ACC112 (cell line): ENCODE measurements around the gene STAT4.

Source experiments
- H2AFZ ChIP-seq: fragments of 200-600 bp; sonication (generic); one replicate; pipeline ENCODE4 v1.6.0; 2017; ENCODE audit warnings: antibody characterized with exemption, low read length; ENCODE audit not compliant: unreplicated experiment
- H3K27ac ChIP-seq: fragments of 200-600 bp; sonication (generic); 2 replicates; pipeline ENCODE4 v1.5.1; 2014; ENCODE audit warnings: low read depth, mild to moderate bottlenecking, antibody characterized with exemption, low read length, moderate library complexity
- H3K27me3 ChIP-seq: fragments of 200-600 bp; sonication (generic); 2 replicates; pipeline ENCODE4 v1.6.1; 2014; ENCODE audit warnings: mild to moderate bottlenecking, antibody characterized with exemption, low read length, moderate library complexity, mixed read lengths; ENCODE audit not compliant: insufficient read depth
- H3K36me3 ChIP-seq: fragments of 200-600 bp; sonication (generic); 2 replicates; pipeline ENCODE4 v1.6.1; 2016; ENCODE audit warnings: mild to moderate bottlenecking, antibody characterized with exemption, low read length, moderate library complexity, mixed read lengths; ENCODE audit not compliant: insufficient read depth
- H3K4me1 ChIP-seq: fragments of 200-600 bp; sonication (generic); one replicate; pipeline ENCODE4 v1.6.1; 2016; ENCODE audit warnings: low read length, mixed read lengths; ENCODE audit not compliant: insufficient read depth, unreplicated experiment, control insufficient read depth
- H3K4me3 ChIP-seq: fragments of 200-600 bp; sonication (generic); 2 replicates; pipeline ENCODE4 v1.5.1; 2014; ENCODE audit warnings: mild to moderate bottlenecking, low read depth, low read length
- H3K79me2 ChIP-seq: fragments of 200-600 bp; sonication (generic); one replicate; pipeline ENCODE4 v1.6.0; 2016; ENCODE audit warnings: low read length; ENCODE audit not compliant: control insufficient read depth, unreplicated experiment, insufficient read depth

Gene STAT4

DNA sequence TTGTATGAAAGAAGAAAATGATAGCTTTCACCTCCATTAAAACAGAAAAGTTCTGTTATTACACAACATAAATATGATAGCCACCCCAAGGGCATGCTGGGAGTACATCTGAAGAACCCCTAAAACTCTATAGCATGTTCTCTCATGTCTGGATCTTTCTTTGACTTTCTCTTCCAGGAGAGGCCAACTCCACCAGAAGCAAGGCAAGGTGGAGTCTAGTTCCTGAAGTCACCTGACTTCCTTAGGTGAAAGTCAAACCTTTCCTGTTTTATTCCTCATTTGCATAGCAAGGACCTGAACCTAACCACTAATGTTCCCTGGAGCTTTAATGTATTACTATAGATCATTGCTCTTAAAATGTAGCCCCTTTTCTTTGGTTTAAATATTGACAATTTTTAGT, 142.5 kb downstream of the STAT4 start:
- Histone ChIP-seq H3K4me3 (no peak overlapping the region), H2AFZ (no peak overlapping the region), H3K36me3 (peaks cover 92% of the 10 kb centered on the region), H3K79me2 (peaks cover 94% of the 10 kb centered on the region), H3K4me1 (peaks cover 35% of the 10 kb centered on the region), H3K27ac (no peak overlapping the region), H3K27me3 (no peaks in the 10 kb centered on the region)

DNA sequence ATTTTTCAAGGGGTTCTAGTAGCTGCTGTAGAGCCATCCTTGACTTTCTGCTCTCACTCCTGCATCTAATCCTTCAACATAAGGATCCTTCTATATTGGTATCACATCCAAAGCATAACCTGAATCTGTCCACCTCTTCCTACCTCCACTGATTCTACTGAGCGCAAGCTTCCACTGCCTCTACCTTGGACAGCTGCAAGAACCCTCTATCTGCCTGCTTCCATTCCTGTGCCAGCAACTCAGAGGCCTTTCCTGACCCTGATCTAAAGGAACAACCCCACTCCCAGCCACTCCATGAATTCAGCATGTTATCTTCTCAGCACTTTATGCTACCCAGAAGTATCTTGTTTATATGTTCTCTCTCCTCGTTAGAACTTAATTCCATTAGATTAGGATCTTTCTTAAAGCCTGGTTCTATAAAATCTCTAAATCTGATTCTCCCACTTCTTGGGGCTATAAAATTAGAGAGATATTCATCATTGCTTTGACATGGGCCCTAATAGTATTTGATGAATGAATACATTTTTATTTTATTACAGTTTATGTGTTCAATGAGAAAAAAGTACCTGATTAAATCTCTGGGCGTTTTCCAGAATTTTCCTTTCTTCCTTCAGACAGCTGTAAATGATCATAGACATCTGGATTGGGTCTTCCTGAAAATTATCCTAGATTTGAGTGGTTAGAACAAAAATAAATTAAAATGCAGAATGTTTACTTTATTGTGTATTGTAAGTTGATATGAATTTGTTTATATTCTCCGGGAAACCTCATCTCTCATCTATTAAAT, 143.6 kb downstream of the STAT4 start:
- Histone ChIP-seq H3K79me2 (peaks cover 93% of the 10 kb centered on the region), H3K27ac (no peak overlapping the region), H3K36me3 (peaks cover 93% of the 10 kb centered on the region), H3K4me3 (no peak overlapping the region), H3K4me1 (peaks cover 35% of the 10 kb centered on the region), H2AFZ (no peak overlapping the region), H3K27me3 (no peaks in the 10 kb centered on the region)

DNA sequence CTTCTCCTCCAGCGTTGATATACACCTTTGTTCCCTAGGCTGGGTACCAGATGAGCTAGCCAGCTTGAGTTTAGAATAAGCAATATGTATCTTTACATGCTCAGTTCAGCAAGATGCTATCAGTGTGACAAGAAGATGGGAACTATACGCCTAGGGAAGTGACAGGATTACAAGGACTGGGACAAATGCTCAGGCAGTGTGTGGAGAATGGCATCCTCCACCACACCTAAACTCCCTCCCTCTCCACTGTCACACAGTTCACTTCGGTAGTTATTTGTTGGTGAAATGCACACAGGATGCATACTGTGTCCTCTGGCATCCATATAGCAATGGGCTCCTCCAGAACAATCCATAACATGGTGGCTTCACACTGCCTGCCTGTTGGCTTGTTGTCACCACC, 144.5 kb downstream of the STAT4 start:
- Histone ChIP-seq H3K4me3 (no peak overlapping the region), H3K36me3 (peaks cover 95% of the 10 kb centered on the region), H3K4me1 (peaks cover 27% of the 10 kb centered on the region), H2AFZ (no peak overlapping the region), H3K27ac (no peak overlapping the region), H3K27me3 (no peaks in the 10 kb centered on the region), H3K79me2 (peaks cover 91% of the 10 kb centered on the region)

DNA sequence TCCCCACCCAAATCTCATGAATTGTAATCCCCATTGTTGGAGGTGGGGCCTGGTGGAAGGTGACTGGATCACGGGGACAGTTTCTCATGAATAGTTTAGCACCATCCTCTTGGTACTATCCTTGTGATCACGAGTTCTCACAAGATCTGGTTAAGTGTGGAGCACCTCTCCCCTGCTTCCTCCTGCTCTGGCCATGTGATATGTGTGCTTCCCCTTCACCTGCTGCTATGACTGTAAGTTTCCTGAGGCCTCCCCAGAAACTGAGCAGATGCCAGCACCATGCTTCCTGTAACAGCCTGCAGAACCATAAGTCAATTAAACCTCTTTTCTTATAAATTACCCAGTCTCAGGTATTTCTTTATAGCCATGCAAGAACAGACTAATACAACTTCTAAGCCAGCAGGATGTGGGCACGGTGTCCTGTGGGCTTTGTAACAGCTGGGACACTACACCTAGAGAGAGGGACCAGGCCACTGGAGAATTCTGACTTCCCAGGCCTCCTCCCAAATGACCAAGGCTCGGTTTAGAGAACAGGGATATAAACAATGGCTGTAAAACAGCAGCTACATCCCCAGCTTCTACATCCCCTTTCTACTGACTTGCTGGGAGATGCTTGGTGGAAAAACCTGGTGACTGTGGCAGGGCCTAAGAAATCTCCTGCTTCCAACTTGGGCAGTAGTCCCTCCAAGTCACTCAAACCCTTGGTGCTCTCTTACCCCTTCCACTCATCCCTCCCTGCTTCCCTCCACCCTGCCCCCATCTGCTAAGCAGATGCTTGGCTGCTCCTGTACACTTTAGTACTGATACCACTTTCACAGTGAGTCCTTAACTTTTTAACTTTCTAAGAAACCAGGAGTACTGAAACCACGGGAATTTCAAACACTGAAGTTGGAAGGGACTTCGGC, 147.1 kb downstream of the STAT4 start:
- Histone ChIP-seq H3K27me3 (no peaks in the 10 kb centered on the region), H3K27ac (no peak overlapping the region), H3K79me2 (peaks cover 90% of the 10 kb centered on the region), H3K36me3 (peaks cover 99% of the 10 kb centered on the region), H2AFZ (no peak overlapping the region), H3K4me3 (no peak overlapping the region), H3K4me1 (peaks cover 9% of the 10 kb centered on the region)

DNA sequence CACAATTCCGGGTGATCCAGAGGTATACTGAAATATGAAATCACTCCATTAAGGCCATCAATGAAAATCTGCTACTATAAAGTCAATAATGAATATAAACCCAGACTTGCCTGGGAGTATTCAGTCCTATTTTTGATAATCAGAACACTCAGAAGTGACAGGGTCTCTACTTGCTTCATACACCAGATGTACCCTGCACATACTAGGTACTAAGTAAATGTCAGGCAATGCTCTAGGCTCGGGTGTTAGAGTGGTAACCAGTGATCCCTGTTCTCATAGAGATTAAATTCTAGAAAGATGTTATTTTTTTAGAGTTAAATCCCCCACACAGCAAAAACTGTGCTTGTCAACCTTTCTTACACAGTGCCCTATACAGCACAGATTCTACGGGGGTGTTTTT, 149.2 kb downstream of the STAT4 start:
- H3K27ac ChIP-seq, result peak overlapping the region; percentile 1; the same call in 1 of the 2 replicates
- peaks cover 96% of the 10 kb centered on the region for H3K36me3 ChIP-seq
- no peak overlapping the region for H3K4me3 ChIP-seq
- H3K27me3 ChIP-seq, result no peaks in the 10 kb centered on the region
- peaks cover 84% of the 10 kb centered on the region for H3K79me2 ChIP-seq
- no peaks in the 10 kb centered on the region for H3K4me1 ChIP-seq
- no peak overlapping the region for H2AFZ ChIP-seq

DNA sequence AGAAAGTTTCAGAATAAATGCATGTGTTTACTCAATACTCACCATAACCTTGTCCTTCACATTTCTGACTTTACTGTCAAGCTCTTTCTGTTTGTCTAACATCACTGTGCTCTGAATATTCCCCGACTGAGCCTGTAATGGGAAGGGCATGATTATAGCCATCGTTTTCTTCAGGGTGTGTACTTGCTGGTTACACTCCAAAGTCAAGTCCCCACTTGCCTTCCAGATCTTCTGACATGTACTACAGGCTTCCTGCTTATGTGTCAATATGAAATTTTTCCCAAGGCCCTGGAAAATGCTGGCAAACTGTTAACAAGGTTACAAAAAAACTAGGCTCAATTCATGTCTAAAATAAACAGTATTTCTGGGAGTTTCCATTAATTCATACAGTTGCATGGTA, 149.8 kb downstream of the STAT4 start:
- Histone ChIP-seq H3K27me3 (no peaks in the 10 kb centered on the region), H3K36me3 (peaks cover 93% of the 10 kb centered on the region), H3K79me2 (peaks cover 84% of the 10 kb centered on the region), H3K4me1 (no peaks in the 10 kb centered on the region), H3K27ac (no peak overlapping the region), H2AFZ (no peak overlapping the region), H3K4me3 (no peak overlapping the region)

DNA sequence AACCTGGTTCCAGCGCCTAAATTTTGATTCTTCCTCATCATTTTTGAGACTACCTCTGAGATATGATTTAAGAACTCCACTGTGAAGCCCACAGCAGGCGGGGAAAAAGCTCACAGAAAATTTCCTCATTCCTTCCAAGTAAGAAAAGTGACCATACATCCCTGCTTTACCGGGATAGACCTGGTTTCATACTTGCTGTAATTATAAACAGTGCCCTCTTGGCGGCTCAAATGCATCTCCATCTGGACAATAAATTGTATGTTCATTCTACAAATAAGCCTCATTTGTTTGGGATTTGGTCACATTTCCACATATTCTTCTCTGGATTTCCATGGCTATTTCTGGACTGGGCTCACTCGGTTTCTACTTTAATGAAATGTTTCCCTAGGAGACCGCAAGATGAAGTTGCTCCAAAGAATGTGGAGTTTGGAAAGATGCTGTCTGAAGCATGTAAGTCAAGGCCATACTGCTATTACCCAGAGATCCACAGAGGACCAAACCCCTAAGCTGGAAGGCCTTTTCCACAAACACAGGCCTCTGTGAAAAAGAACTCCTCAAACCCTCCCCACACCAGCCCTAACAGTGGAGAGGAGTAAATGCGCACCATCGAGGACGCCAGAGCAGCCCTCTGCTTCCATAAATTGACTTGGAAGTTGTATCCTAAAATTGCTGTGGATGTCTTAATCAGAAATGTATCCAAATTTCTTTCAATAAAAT, 150.7 kb downstream of the STAT4 start:
- Histone ChIP-seq H3K4me3 (no peak overlapping the region), H3K79me2 (peaks cover 80% of the 10 kb centered on the region), H3K36me3 (peaks cover 93% of the 10 kb centered on the region), H3K4me1 (no peaks in the 10 kb centered on the region), H3K27me3 (no peaks in the 10 kb centered on the region), H2AFZ (no peak overlapping the region), H3K27ac (no peak overlapping the region)

DNA sequence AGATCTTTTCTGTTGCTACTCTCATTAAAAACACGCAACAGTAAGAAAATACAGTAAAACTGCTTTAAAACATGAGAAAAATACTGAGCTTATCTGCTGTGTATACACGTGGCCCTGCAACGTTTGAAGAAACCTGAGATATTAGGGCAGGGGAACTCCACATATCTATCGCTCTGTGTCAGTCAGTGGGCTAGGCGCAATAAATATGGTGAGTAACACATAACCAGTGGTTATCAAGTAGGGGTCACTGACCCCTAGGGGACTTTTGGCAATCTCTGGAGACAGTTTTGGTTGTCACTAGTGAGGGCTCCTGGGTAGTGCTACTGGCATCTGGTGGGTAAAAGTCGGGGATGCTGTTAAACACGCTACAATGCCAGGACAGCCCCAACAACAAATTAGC, 151.7 kb downstream of the STAT4 start:
- Histone ChIP-seq H3K4me3 (no peak overlapping the region), H3K4me1 (no peaks in the 10 kb centered on the region), H3K79me2 (peaks cover 77% of the 10 kb centered on the region), H3K27ac (no peak overlapping the region), H3K36me3 (peaks cover 88% of the 10 kb centered on the region), H2AFZ (no peak overlapping the region), H3K27me3 (no peaks in the 10 kb centered on the region)

DNA sequence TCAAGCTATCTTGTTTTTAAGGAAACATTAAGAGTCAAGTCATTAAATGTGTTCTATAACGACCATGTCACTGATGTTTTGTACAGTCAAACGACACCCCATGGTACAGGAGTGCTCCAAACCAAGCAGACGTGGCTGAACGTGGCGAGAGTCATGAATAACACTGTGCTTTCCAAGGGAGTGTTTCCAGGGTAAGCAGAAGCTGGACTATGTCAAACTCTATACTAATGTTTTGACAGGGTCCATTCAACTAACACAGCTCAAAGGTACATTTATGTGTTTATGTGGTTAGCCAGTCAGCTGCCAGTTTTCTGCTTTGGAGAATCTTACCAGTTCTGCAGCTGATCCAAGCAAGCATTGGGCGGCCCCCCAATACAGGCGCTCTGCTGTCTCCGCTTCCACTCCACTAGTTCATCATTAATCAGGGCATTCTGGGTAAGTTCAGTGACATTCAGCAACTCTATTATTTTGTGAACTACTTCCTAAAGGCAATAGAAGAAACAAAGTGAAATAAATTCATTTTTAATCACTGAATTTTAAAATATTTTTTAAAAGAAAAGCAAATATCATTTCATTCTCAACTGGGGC, 153.2 kb downstream of the STAT4 start:
- no peaks in the 10 kb centered on the region for H3K4me1 ChIP-seq
- H3K36me3 ChIP-seq, result peaks cover 85% of the 10 kb centered on the region
- no peak overlapping the region for H3K27ac ChIP-seq
- peaks cover 74% of the 10 kb centered on the region for H3K79me2 ChIP-seq
- H3K27me3 ChIP-seq, result no peaks in the 10 kb centered on the region
- H2AFZ ChIP-seq, result no peak overlapping the region
- H3K4me3 ChIP-seq, result no peak overlapping the region

DNA sequence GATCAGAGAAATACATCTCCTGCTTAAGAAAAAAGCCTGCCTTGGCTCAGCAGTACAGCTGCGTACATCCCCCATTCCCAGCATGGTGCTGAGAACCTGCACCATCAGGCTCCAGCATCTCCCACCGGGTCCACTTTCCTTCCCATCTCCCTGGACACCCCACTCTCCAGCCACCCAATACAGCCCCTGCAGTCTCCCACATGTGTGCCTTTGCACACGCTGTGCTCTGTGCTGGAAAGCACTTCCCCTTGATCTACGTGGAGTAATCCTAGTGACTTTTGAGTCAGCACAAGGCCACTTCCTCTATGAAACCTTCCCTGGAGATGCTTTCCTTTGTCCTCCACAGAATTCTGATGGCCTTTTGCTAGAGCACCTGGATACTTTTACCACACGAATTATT, 153.8 kb downstream of the STAT4 start:
- H3K4me3 ChIP-seq, result no peak overlapping the region
- peaks cover 72% of the 10 kb centered on the region for H3K79me2 ChIP-seq
- H3K27me3 ChIP-seq, result no peaks in the 10 kb centered on the region
- H2AFZ ChIP-seq, result no peak overlapping the region
- peaks cover 85% of the 10 kb centered on the region for H3K36me3 ChIP-seq
- no peak overlapping the region for H3K27ac ChIP-seq
- H3K4me1 ChIP-seq, result no peaks in the 10 kb centered on the region
